GM21381 (cell line): Measurements from ENCODE around the gene RUNX1.

Source experiments
- ATAC-seq: cut with Tn5 transposase; IDR thresholded peaks from one replicate; pipeline ENCODE4 v1.9.1; 2021; ENCODE audit warnings: mild to moderate bottlenecking, moderate library complexity; ENCODE audit not compliant: unreplicated experiment

The RUNX1 gene

DNA sequence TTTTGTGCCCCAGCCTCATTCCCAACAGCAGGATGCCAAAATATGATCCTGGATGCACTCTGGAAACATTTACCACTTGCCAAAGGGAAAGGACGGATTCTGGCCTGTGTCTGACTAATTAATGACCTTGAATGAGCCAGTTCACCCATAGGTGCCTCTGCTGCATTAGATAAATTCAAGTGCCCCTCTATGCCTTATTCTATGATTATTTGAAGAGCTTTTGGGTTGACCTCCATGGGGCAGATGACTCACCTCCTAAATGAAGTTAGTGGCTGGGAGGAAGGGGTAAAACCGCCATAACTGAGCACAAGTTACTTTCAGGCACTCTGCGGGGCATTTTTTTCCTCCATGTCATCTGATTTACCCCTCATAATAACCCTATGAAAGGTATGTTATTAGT, 282.2 kb downstream of the RUNX1 start:
- no peak for ATAC-seq

DNA sequence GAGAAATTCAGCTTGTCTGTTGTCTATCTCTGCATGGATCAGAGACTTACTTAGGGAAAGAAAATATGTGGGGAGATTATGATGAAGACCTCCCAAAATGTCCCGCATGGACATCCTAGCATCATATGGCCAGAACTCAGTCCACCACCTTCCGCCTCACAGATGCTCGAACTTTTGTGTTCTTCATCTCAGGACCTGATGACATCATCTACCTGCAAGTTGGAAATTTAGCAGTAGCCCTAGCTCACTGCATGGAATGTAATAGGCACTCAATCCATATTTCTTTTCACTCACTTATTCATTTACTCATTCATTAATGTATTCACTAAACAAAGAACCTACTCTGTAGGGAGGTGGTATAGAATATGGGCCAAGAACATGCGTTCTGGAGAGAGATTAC, 283.5 kb downstream of the RUNX1 start:
- no peak for ATAC-seq

DNA sequence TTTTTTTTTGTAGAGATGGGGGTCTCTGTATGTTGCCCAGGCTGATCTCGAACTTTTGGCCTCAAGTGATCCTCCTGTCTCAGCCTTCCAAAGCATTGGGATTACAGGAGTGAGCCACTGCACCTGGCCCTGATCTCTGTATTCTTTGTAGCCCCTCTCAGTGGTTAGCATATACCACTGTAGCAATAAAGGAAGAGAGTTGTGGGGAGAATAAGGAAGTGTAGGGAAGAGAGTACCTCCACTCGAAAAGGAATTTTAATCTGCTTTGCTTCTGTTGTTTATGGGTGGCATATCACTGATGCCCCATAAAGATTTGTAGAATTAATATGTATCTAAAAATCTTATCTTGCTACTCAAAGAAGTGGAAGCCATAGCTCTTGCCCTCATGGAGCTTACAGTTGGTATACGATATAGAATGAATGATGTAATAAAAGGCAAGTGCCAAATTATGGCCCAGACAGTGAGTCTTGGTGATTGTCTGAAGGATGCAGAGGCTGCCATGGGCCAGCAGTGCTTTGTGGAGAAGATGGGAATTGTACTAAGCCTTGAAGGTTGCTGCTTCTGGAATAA, 284.3 kb downstream of the RUNX1 start:
- ATAC-seq: no peak

DNA sequence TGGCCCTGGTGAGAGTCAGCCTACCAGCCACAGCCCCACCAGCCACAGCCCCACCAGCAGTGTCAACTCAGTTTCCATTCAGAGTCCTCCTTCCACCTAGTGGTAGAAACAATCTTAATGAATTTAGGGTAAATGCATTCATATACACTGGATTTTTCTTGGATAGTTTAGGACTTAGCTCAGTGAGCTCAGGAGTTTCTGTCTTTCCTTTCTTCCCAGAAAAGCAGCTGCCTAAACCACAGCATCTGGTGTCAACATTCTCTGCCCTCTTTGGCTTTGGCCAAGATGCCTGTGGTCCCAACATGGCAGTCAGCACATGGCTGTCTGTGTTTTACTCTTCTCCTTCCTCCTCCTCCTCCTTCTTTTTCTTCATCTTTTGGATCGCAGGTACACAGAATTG, 286.3 kb downstream of the RUNX1 start:
- ATAC-seq: no peak

DNA sequence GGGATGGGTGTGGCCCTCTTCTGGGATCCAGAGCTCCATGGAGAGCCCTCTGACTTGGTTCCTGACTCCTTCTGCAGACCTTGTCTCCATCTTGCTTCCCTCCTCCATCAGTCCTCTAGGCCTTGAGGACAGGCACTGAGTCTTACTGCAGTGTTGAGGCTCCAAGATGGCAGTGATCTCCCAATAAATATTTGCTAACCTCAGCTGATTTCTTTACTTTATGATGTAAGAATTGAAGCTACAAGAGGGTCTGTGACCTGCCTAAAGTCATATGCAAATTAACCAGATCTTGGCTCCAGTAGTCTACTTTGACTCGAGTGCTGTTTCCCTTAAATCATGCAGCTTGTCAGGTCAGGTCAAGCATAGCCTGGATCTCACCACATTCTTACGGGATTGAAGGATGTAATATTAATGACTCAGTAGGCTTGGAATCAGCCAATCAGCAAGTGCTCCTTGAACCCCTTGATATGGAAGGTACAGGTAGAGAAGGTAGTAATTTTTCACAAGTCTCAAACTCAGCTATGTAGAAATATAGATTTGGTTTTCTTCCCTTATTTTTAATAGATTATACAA, 287.3 kb downstream of the RUNX1 start:
- no peak for ATAC-seq

DNA sequence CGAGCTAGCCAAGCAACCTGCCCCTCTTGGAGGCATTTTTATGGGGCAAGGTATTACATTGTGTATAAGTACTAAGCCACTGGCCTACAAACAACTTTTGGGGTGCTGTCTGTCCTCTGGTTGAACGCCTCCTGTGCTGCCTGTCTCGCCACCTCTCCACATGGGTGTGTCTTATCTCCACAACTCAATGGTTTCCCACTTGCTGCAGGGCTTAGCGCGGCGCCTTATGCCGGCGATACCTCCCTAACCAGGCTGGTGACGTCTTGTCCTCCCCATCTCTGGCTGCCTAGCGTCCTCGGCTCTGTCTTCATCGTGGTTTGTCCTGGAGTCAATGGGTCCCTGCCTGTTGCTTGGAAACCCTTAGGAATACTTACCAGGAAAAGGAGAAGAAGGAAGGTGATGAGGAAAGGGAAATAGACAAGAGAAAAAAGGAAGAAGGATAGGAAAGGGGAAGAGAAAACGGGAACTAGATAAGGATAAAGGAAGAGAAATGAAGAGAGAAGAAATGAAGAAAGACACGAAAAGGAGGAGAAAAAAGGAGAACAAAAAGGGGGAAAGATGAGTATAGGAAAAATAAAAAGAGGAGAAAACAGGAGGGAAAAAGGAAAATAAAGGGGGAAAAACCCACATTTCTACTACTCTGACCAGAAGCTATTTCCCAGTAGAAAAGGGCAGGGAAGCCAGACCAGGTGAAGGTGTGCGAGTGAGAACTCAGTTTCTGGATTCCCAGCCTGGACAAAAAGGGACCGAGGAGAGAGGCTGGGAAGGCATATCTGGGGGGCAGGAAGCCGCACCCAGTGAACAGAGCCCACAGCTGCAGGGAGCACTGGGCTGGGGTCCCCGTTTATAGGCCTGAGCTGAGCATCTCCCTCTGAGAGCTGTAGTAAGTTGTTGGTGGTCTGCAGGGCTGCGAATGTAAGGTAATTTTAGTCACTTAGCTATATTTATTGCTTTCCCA, 294.1 kb downstream of the RUNX1 start:
- no peak for ATAC-seq

DNA sequence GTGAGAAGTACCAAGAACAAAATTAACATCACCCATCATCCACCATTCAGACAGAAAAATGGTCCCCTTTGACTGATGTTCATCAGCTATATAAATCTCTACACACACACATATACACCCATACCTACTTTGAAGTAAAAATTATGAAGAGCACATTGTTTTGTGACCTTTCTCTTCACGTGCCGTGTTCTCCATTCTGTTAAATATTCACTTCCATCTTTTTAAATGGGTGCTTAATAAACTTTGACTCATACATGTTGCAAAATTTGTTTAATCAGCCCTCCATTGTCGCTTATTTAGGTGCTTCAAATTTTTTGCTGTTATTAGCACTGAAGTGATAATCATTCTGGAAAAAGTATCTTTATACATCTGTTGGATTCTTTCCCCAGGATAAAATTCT, 300.2 kb downstream of the RUNX1 start:
- no peak for ATAC-seq

DNA sequence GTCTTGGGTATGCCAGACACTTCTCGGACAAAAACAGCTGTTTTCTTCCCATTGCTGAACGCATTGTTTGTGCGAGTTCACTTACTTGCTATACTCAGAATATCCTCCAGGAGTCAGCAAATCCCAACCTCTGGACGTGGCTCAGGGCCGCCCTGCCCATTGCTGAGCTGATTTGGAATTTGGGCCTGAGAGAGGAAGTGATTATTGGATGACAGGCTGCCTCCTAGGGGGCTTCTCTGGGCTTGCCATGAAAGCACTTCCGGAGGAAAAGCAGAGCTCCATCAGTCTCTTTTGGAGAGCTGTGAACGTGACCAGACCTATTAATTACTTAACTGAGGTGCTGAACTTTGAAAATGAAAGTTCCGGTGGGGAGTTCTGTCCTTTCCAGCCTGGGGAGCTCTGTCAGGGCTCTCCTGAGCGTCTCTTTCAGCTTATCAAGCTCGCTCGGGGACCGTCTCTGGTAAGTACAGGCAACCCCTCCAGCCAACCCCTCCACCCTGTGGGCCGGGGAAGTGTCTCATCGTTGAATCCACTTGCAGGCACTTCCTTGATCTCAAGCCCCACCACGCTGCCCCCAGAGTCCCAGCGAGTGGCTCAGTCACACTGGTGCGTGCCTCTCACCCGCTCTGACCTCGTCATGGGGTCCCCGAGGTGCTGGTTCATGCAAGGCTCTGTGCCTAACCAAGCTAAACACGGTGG, 303.4 kb downstream of the RUNX1 start:
- peak; percentile 75 for ATAC-seq

DNA sequence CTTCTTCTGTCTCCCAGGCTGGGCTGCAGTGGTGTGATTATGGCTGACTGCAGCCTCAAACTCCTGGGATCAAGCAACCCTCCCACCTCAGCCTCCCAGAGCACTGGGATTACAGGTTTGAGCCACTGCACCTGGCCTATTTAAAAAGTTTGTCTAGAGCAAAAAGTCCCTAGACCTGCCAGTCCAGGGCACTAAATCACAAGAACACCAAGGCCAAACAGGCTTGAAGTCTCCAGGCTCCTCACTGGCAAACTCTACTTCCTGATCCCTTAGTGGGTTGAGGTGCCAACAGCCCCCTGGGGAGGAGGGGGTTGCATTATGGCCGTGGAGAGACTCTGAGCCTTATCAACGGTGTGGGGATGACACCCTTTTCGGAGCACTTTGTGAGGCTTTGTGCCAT, 304.3 kb downstream of the RUNX1 start:
- ATAC-seq: no peak

DNA sequence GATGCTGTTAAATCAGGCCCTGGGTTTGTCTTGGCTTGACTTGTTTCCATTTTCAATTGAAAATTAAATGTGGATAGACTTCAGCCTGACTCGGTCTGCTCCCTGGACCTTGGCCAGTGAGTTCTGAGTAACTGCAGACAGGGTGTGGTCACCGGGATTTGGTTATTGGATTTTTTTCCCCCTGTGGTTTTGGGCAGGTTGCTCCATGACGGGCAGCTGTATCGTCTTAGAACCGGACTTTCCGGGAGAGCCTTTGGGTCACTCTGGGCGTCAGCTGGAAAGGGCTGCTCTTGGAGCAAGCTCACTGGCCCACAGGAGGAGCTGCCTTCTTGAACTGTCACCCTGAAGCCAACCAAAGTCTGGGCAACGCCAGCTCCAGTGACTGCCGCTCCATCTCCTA, 305.3 kb downstream of the RUNX1 start:
- ATAC-seq: no peak

DNA sequence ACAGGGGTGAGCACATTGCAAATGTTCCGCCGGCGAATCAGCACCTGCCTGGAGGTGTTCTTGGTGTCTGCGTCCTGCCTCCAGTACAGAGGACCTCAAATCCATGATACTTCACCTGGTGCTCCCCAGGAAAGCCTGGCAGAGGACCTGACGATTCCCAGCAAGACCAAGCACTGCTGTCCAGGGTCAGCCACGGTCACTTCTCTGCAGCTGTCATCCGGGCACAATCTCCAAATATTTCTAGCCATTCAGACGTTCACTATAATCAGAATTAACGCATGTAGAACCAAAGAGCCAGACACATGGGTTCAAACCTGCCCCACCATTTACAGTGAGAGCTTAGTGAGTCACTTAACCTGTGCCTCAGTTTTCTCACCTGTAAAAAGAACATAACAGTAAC, 305.8 kb downstream of the RUNX1 start:
- no peak for ATAC-seq

DNA sequence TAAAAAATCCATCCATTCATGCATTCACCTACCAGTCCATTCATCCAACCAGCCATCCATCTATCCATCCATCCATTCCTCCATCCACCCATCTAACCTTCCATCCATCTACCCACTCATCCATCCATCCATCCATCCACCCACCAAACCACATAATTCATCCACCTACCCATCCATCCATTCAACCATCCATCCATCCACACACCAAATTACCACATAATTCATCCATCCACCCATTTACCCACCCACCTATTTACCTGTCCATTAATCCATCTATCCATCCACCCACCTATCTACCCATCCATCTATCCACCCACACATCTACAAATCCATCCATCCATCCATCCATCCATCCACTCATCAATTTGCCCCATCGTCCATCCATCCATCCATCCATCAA, 308.9 kb downstream of the RUNX1 start:
- ATAC-seq: no peak
